Measurements from ENCODE around the gene ARHGAP4.

DNA sequence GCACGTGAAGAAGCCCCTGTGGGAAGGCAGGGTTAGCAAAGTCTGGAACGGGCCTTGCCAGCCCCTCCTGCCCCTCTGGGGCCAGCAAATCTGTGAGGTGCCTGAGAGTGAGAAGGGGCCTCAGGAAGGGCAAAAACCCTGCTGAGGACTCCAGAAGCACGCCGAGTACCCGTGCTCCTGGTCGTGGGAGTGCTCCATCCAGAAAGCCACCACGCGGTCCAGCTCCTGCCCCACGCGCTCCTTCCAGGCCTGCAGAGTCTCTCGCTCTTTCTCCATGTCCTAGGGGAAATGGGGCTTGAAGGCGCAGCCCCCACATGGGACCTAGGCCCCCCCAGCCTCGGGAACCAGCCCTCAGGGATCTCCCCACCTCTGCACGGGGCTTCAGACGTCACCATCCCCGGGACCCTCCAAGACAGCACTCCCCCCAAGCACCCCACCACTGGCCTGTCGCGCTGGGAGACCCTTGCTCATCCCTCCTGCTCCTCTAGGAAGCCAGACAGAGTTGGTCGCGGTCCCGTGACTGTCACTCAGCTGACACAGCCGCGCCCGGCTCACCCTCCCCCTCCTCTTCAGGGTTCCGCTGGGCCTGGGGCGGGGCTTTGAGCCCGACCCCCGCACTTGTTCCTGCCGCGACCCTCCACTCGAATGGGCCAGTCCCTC, 18.2 kb upstream of the ARHGAP4 start, which contains the start of gene RENBP:
- TF ChIP-seq CEBPB (IDR thresholded peaks at IDR 0.05; ENCODE audit: low read depth) (no peak), POLR2AphosphoS5 (IDR thresholded peaks at IDR 0.05; ENCODE audit: low read depth, low read length) (no peak), SRF (IDR thresholded peaks at IDR 0.05; ENCODE audit: low read depth) (no peak), EZH2phosphoT487 (IDR thresholded peaks at IDR 0.05; ENCODE audit: borderline replicate concordance) (no peak)
- TF ChIP-seq, protein P1, sequence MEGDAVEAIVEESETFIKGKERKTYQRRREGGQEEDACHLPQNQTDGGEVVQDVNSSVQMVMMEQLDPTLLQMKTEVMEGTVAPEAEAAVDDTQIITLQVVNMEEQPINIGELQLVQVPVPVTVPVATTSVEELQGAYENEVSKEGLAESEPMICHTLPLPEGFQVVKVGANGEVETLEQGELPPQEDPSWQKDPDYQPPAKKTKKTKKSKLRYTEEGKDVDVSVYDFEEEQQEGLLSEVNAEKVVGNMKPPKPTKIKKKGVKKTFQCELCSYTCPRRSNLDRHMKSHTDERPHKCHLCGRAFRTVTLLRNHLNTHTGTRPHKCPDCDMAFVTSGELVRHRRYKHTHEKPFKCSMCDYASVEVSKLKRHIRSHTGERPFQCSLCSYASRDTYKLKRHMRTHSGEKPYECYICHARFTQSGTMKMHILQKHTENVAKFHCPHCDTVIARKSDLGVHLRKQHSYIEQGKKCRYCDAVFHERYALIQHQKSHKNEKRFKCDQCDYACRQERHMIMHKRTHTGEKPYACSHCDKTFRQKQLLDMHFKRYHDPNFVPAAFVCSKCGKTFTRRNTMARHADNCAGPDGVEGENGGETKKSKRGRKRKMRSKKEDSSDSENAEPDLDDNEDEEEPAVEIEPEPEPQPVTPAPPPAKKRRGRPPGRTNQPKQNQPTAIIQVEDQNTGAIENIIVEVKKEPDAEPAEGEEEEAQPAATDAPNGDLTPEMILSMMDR (IDR thresholded peaks at IDR 0.05 in 2 of 3, conservative IDR thresholded peaks at IDR 0.05 in 1 of 3; ENCODE audit: borderline replicate concordance in 1 of 3, insufficient read depth in 1 of 3, low read depth in 2 of 3, low read length in 2 of 3), result no peak
